Measurements from ENCODE around the gene ESPL1.

ESPL1 gene

GRCh38 chr12:53298164-53298563, 30.1 kb downstream of the ESPL1 start:
- CTCF ChIA-PET, result interaction anchor here (0.9 to 22.9 kb wide), 13 partner anchors 9 to 235 kb away, joined by 3 to 659 read pairs (median 4); partner anchors contain the start of genes AAAS and ITGB7
- peak; percentile 97 for DNase-seq (ENCODE audit: low read depth, low spot score)
- TF ChIP-seq, protein P1, sequence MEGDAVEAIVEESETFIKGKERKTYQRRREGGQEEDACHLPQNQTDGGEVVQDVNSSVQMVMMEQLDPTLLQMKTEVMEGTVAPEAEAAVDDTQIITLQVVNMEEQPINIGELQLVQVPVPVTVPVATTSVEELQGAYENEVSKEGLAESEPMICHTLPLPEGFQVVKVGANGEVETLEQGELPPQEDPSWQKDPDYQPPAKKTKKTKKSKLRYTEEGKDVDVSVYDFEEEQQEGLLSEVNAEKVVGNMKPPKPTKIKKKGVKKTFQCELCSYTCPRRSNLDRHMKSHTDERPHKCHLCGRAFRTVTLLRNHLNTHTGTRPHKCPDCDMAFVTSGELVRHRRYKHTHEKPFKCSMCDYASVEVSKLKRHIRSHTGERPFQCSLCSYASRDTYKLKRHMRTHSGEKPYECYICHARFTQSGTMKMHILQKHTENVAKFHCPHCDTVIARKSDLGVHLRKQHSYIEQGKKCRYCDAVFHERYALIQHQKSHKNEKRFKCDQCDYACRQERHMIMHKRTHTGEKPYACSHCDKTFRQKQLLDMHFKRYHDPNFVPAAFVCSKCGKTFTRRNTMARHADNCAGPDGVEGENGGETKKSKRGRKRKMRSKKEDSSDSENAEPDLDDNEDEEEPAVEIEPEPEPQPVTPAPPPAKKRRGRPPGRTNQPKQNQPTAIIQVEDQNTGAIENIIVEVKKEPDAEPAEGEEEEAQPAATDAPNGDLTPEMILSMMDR (IDR thresholded peaks at IDR 0.05; ENCODE audit: insufficient read depth, low read length, missing control alignments), result no peak
- no peak overlapping the region; the same call in 1 of the 2 replicates for H3K4me3 ChIP-seq (ENCODE audit: low read depth, low read length)
- POLR2A ChIA-PET, result interaction anchor here (0.8 to 2.9 kb wide), 3 partner anchors 23 to 219 kb away, joined by 4 to 19 read pairs (median 9); partner anchors contain the start of genes AAAS and SPRYD3

DNA sequence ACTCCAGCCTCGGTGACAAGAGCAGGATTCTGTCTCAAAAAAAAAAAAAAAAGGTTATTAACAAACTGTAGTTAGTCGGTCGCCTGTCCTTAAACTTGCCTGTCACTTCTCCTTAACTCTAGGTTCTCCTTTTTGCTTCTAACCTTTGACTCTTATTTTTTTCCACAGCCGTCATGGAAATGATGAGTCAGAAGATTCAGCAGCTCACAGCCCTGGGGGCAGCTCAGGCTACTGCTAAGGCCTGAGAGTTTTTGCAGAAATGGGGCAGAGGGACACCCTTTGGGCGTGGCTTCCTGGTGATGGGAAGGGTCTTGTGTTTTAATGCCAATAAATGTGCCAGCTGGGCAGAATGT, 31.0 kb downstream of the ESPL1 start:
- DNase-seq (ENCODE audit: low read depth, low spot score), result no peak
- TF ChIP-seq, protein P1 (IDR thresholded peaks at IDR 0.05; ENCODE audit: insufficient read depth, low read length, missing control alignments), result no peak
- peak overlapping the region; percentile 93 for H3K4me3 ChIP-seq (ENCODE audit: low read depth, low read length)
- ChIA-PET CTCF (interaction anchor here (0.9 to 22.9 kb wide), 9 partner anchors 9 to 236 kb away, joined by 3 to 659 read pairs (median 4); partner anchors contain the start of genes AAAS and ITGB7), POLR2A (interaction anchor here (0.6 to 2.9 kb wide), 6 partner anchors 20 to 83 kb away, joined by 3 to 19 read pairs (median 3); partner anchors contain the start of gene AAAS)

DNA sequence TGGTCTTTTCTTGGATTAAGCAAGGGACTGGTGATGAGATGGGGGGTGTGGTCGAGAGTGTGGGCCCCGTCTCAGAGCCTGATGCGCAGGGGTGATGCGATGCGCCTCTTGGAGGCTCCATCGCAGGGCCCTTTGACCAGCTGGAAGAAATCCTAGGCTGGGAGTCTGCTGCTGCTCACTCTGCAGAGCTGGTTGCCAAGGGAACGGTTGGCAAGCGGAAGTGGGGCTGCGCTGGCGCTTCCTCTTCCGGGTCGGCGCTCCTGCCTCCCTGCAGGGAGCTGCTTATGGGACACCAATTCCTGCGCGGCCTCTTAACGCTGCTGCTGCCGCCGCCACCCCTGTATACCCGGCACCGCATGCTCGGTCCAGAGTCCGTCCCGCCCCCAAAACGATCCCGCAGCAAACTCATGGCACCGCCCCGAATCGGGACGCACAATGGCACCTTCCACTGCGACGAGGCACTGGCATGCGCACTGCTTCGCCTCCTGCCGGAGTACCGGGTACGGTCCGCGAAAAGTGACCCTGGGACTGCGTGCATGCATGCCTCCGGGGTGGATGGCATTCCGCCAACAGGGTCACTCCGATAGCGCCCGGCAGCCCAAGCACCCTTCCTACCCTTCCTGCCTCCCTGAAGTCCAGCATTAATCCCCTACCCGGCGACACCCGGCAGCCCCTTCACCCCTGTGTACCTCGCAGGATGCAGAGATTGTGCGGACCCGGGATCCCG, 31.5 kb downstream of the ESPL1 start, which contains the start of gene MYG1:
TSS of gene MYG1 (plus strand) at position 242 of the 727 bp plus-strand sequence. CDS start at position 285, 43 bp downstream.
- TF ChIP-seq, protein P1 (IDR thresholded peaks at IDR 0.05; ENCODE audit: insufficient read depth, low read length, missing control alignments), result peak; percentile 41
- CTCF ChIA-PET, result interaction anchor here (0.7 to 22.9 kb wide), 9 partner anchors 9 to 236 kb away, joined by 3 to 659 read pairs (median 4); partner anchors contain the start of genes AAAS and ITGB7
- POLR2A ChIA-PET, result interaction anchor here (0.6 to 2.9 kb wide), 6 partner anchors 20 to 83 kb away, joined by 3 to 19 read pairs (median 3); partner anchors contain the start of gene AAAS
- peak within 1 kb of the TSS; percentile 93 for H3K4me3 ChIP-seq (ENCODE audit: low read depth, low read length)
- DNase-seq (ENCODE audit: low read depth, low spot score), result no peak

DNA sequence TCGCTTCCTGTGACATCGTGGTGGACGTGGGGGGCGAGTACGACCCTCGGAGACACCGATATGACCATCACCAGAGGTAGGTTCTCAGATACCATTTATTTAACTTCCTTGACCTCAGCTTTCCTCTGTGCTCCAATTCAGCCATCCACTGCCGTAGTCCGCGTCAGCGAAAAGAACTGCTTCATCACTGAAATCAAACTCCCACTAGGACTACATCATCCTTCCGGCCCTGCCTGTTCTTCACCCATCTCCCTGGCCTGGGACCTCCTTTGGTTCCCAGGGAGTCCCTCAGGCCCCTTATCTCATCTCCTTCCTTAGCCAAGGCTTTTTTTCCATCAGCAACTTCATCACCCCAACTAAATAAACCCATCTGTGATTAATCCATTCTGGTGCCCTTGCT, 32.1 kb downstream of the ESPL1 start:
- TF ChIP-seq, protein P1 (IDR thresholded peaks at IDR 0.05; ENCODE audit: insufficient read depth, low read length, missing control alignments), result no peak
- ChIA-PET CTCF (interaction anchor here (0.7 to 22.9 kb wide), 4 partner anchors 12 to 140 kb away, joined by 4 to 659 read pairs (median 62); partner anchors contain the start of genes AAAS and ITGB7), POLR2A (interaction anchor here (0.7 to 2.9 kb wide), 6 partner anchors 21 to 84 kb away, joined by 3 to 19 read pairs (median 4); partner anchors contain the start of gene AAAS)
- H3K4me3 ChIP-seq (ENCODE audit: low read depth, low read length), result peak overlapping the region; percentile 93
- DNase-seq (ENCODE audit: low read depth, low spot score), result no peak

GRCh38 chr12:53302903-53303302, 34.8 kb downstream of the ESPL1 start:
- TF ChIP-seq, protein P1 (IDR thresholded peaks at IDR 0.05; ENCODE audit: insufficient read depth, low read length, missing control alignments), result no peak
- CTCF ChIA-PET, result interaction anchor here (1.8 to 22.9 kb wide), 4 partner anchors 15 to 94 kb away, joined by 4 to 659 read pairs (median 62); partner anchors contain the start of genes AAAS and ITGB7
- no peak overlapping the region for H3K4me3 ChIP-seq (ENCODE audit: low read depth, low read length)
- POLR2A ChIA-PET, result no interaction called here
- no peak for DNase-seq (ENCODE audit: low read depth, low spot score)

DNA sequence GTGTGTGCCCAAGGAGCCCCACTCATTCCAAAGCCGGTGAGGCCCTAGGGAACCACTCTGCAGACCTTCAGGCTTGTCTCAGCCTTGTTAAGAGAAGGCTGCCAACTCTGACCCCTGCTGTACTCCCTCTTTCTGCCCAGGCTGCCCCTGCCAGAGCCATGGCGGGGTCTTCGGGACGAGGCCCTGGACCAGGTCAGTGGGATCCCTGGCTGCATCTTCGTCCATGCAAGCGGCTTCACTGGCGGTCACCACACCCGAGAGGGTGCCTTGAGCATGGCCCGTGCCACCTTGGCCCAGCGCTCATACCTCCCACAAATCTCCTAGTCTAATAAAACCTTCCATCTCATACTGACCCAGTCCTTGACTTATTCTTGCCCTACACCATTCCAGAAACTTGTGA, 38.7 kb downstream of the ESPL1 start:
- ChIA-PET POLR2A (no interaction called here), CTCF (interaction anchor here (1.6 kb wide), 1 partner anchor 95 kb away, joined by 6 read pairs; no protein-coding TSS in a partner anchor)
- no peak overlapping the region for H3K4me3 ChIP-seq (ENCODE audit: low read depth, low read length)
- TF ChIP-seq, protein P1 (IDR thresholded peaks at IDR 0.05; ENCODE audit: insufficient read depth, low read length, missing control alignments), result no peak
- no peak for DNase-seq (ENCODE audit: low read depth, low spot score)
